Stimulated activated CD4-positive, alpha-beta T cell treated with anti-CD3 and anti-CD28 coated beads, Interleukin-4, amount 100 ng/mL, for 24 hours (primary cell): ENCODE results near the gene TUBA1C.
A peak's percentile ranks its signal among the peaks of the same experiment; 100 is the strongest.
"Not testable (repeated sequence)": the region's sequence is repeated elsewhere in the genome, so short reads cannot be mapped to it uniquely, and the experiment has no call there.

Source experiments
- DNase-seq: peaks from one replicate; pipeline ENCODE4 v3.0.0-alpha.2; 2020

The TUBA1C gene

GRCh38 chr12:49320411-49321103 is 55.7 kb downstream of the TUBA1C start:
- DNase-seq = not testable (repeated sequence)

GRCh38 chr12:49322367-49322707 is 57.5 kb downstream of the TUBA1C start:
- DNase-seq = no peak

- peak; percentile 97 for DNase-seq
Observed at GRCh38 chr12:49322708-49323523, 58.0 kb downstream of the TUBA1C start, which contains the start of gene TROAP. Gene TROAP (plus strand): TSS chr12:49323255. CDS start chr12:49323609, 354 bp downstream.

GRCh38 chr12:49323524-49324097 is 58.7 kb downstream of the TUBA1C start:
- no peak for DNase-seq
